Stimulated activated CD4-positive, alpha-beta T cell treated with anti-CD3 and anti-CD28 coated beads, Interleukin-1b, Interleukin-23, amount 100 ng/mL, for 1 hour (primary cell): ENCODE data around the gene RFX1.
"Not testable (repeated sequence)": the region's sequence is repeated elsewhere in the genome, so short reads cannot be mapped to it uniquely, and the experiment has no call there.

Source experiments
- DNase-seq, 2 donors: peaks; one replicate each; pipeline ENCODE4 v3.0.0-alpha.2; 2020; ENCODE audit warnings: low read depth in 2 of 2

RFX1 gene

DNA sequence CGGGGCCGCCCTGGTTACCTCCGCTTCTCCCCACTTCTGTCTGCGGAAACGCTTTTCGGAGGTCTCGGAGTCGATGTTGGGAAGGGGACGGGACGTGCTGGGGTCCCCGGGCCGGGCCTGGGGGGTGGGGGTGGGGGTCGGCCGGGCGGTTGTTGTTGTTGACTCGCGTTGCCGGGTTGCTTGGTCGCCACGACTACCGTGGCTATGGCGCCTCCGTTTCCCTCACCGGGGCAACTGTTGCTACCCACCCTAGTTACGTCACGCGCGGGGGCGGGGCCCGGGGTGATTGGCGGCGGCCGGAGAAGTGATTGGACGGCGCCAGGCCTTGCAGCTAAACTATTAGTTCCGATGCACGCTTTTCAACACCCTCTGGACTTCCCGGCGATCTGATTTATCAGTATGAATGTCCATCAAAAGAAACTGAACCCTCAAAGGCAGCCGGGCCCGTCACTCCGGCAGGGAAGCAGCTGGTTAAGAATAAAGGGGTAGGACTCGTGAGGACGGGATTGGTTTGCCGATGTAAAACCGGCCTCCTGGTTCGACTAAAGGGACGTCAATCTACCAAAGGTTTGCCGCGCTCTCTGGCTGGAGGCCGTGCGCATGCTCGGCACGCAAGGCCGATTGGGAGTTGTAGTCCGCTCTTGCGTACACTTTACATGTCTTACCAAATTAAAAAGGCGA is at the start of gene RFX1:
TSS of gene RFX1 (minus strand) at position 236 of the 681 bp plus-strand sequence. CDS start 12,477 bp downstream, outside the sequence.
- peak; percentile 99 to 100 for DNase-seq

DNA sequence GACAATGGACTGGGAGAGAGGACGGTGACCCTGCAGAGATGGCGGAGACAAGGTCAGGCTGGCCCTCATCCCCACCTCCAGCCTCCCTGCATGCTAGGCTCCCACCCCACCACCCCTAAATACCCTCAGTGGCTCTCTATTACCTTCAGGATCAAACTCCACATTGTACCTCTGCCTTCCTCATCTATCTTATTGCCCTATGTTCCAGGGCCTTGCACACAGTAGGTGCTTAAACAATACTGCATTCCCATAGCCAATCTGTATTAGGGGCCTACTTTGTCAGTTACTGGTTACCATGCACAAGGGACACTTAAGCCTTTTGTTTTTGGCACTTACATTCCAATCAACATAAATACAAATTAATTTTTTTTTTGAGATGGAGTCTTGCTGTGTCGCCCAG is 49.3 kb upstream of the RFX1 start:
- no peak for DNase-seq

DNA sequence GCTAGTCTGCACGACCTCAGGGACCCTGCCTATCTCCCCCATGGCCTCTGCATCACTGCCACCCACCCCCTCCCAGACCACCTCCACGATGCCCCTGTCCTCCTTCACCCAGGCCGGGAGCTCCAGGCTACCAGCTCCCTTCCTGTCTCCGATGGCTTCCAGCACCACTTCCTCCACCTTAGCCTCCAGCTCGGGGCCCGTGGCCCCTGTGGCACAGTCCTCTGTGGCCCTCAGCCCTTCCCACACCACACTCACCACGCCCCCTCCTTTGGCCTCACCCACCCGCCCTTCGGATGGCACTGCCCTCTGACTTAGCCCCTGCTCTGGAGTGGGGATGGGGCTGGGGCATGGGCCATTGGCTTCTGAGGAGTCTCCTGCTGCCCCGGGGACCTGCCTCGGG is 48.6 kb upstream of the RFX1 start:
- DNase-seq, result no peak

- DNase-seq, result no peak
Observed at GRCh38 chr19:14054099-14054498, 48.0 kb upstream of the RFX1 start.

DNA sequence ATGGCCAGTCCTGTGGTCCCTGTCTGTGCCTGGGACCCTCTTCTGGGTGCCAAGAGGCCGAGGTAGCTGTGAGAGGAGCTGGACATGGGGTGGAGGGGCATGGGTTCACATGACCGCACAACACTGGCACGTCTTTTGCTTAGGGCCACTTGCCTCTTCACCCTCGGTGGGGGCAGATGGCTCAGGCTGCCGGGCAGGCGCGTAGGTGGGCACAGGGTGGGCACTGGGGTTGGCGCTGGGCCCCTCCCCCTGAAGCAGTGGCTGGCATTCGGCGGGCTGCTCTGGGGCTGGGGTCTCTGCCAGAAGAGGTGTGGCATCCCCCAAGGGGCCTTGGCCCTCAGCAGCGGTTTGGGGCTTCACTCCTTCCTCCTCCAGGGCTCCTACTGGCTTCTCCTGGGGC is 47.4 kb upstream of the RFX1 start:
- no peak for DNase-seq

DNA sequence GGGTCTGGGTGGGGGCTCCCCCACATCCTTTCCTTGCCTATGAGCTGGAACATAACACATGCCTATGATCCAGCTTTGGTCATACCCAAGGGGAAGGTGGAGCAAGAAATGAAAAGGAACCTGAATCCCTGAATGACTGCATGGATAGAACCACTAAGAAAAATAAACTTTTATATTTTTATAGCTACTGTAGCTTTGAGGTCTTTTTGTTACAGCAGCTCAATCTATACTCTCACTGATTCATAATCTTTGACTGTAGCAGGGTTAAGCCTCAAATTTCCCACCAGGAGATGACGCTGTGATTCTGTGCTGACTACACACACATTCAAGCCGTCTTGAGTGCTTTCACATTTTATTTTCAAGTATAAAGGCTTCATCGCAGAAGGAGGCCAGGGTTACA is 46.9 kb upstream of the RFX1 start:
- no peak for DNase-seq

GRCh38 chr19:14052470-14052869 is 46.4 kb upstream of the RFX1 start:
- no peak for DNase-seq

DNA sequence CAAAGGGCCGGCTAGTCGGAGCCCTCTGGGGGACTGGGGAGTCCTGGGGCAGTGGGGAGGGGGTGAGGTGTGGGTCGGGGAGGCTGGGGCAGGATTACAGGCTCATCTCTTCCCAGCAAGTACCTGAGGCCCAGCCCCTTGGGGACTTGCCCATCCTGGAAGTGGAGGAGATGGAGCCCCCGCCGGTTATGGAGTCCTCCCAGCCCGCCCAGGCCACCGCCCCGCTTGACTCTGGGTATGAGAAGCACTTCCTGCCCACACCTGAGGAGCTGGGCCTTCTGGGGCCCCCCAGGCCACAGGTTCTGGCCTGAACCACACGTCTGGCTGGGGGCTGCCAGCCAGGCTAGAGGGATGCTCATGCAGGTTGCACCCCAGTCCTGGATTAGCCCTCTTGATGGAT is 45.9 kb upstream of the RFX1 start:
- no peak for DNase-seq

- not testable (repeated sequence) for DNase-seq
Observed at GRCh38 chr19:14050961-14051360, 44.8 kb upstream of the RFX1 start.

GRCh38 chr19:14050512-14050911 is 44.4 kb upstream of the RFX1 start:
- no peak for DNase-seq

DNA sequence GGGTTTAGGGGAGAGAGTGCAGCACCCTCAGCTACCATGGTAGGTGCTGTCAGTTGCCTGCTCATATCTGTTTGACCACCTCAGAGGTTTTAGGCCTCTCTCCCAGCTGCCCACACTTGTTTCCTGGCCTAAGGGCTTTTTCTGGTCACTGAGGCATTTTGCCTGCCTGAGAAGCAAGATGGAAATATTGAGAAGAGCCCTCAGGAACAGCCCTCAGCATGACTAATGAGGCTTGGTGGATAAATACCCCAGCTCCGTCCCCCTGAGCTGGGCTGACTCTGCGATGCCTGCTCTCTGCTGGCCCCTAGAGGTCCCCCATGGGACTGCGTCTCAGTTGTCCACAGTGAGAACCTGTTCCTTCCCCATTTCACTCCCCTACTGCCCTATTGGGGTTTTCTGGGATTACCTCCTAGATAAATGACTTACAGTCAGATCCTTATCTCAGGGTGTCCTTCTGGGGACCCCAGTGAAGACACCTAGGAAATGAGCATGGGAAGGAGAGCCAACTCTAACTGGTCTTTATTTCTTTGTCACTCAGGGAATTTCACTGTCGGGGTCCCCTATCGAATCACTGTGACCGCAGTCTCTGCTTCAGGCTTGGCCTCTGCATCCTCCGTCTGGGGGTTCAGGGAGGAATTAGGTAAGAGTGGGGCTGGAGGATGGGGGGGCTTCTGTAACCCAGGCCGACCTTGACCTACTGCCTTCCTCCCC is 42.5 kb upstream of the RFX1 start:
- DNase-seq, result peak; percentile 57 to 71

GRCh38 chr19:14047866-14048265 is 41.7 kb upstream of the RFX1 start:
- DNase-seq, result not testable (repeated sequence)

GRCh38 chr19:14042659-14043608 is 36.8 kb upstream of the RFX1 start:
- DNase-seq, result not testable (repeated sequence)

DNA sequence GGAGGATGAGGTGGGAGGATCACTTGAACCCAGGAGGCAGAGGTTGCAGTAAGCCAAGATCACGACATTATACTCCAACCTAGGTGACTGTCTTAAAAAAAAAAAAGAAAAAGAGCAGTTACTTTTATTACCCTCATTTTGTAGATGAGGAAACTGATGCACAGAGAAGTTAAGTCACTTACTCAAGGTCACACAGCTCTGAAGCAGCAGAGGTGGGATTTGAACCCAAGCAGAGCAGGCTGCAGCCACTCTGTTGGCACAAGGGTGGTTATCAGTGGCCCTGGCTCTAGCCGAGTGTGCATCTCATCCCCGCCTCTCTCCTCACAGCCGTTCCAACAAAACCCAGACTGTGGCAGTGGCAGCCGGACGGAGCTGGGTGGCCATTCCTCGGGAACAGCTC is 33.1 kb upstream of the RFX1 start:
- no peak for DNase-seq

DNA sequence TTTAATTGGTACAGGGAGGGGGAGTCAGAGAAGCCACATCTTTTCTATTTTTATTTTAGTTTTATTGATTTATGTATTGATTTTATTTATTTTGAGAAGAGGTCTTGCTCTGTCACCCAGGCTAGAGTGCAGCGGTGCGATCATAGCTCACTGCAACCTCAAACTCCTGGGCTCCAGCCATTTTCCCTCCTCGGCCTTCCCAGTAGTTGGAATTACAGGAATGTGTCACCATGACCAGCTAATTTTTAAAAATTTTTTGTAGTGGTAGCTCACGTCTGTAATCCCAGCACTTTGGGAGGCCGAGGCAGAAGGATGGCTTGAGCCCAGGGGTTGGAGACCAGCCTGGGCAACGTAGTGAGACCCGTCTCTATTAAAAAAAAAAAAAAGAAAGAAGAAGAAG is 29.6 kb upstream of the RFX1 start:
- no peak for DNase-seq

DNA sequence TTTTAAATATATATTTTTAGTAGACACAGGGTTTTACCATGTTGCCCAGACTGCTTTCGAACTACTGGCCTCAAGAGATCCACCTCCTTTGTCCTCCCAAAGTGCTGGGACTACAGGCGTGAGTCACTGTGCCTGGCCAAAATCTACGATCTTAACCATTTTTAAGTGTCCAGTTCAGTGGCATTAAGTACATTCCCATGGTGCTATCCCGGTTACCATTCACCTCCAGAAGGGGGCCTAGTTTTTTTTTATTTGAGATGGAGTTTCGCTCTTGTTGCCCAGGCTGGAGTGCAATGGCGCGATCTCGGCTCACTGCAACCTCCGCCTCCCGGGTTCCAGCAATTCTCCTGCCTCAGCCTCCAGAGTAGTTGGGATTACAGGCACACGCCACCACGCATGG is 29.0 kb upstream of the RFX1 start:
- DNase-seq, result not testable (repeated sequence)

DNA sequence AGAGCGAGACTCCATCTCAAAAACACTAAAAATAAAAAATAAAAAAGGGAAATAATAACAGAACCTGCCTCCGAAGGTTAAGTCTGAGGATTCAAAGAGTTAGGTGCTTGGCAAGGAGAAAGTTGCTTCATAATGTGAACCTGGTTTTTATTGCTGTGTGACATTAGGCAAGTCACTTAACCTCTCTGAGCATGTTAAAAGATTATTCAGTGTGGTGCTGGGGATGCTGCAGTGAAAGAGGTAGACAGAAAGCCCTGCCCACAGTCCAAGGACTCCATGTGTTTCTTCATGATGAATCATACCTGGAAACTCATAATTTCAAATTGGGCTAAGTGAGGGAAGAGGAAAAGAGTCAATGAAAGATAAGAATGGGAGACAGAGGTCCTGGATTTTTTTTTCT is 27.8 kb upstream of the RFX1 start:
- DNase-seq, result no peak

- peak; percentile 62 to 67 for DNase-seq
Observed at GRCh38 chr19:14031719-14032480, 25.8 kb upstream of the RFX1 start, which contains the start of gene IL27RA. TSS of gene IL27RA (plus strand) at chr19:14031762. CDS start at chr19:14031873, 111 bp downstream.

DNA sequence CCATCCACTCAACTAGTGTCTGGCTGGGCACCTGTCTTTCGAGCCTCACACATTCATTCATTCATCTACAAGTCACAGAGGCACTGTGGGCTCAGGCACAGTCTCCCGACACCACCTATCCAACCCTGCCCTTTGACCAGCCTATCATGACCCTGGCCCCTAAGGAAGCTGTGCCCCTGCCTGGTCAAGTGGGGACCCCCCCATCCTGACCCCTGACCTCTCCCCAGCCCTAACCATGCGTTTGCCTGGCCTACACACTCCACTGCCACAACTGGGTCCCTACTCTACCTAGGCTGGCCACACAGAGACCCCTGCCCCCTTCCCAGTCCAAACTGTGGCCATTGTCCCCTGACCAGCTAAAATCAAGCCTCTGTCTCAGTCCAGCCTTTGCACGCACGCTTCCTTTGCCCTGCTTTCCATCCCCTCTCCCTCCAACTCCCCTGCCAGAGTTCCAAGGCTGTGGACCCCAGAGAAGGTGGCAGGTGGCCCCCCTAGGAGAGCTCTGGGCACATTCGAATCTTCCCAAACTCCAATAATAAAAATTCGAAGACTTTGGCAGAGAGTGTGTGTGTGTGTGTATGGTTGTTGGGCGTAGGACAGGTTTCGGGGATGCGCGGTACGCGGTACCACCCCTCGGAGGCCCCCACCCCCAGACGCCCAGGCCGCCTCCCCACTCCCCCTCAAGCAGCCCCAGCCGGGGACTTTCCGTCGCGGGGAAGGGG is 25.0 kb upstream of the RFX1 start:
- DNase-seq, result peak in 1 of 2 donors; percentile 57

GRCh38 chr19:14028901-14029300 is 22.8 kb upstream of the RFX1 start:
- no peak for DNase-seq
